ENCODE measurements around the gene CBFA2T3.

CBFA2T3 gene

GRCh38 chr16:88961011-88961410 is 16.0 kb downstream of the CBFA2T3 start:
- DNase-seq (ENCODE audit: low read depth) = no peak

GRCh38 chr16:88960516-88960915 is 16.5 kb downstream of the CBFA2T3 start:
- DNase-seq (ENCODE audit: low read depth) = no peak

GRCh38 chr16:88959022-88959421 is 18.0 kb downstream of the CBFA2T3 start:
- no peak for DNase-seq (ENCODE audit: low read depth)

- no peak for DNase-seq (ENCODE audit: low read depth)
Observed at GRCh38 chr16:88957887-88958577, 19.0 kb downstream of the CBFA2T3 start.

- no peak for DNase-seq (ENCODE audit: low read depth)
Observed at GRCh38 chr16:88957433-88957767, 19.6 kb downstream of the CBFA2T3 start.

GRCh38 chr16:88956546-88957432 is 20.2 kb downstream of the CBFA2T3 start:
- DNase-seq (ENCODE audit: low read depth) = no peak

- DNase-seq (ENCODE audit: low read depth) = no peak
Observed at GRCh38 chr16:88955906-88956305, 21.1 kb downstream of the CBFA2T3 start.

GRCh38 chr16:88953003-88953690 is 23.9 kb downstream of the CBFA2T3 start:
- DNase-seq (ENCODE audit: low read depth) = no peak

- DNase-seq (ENCODE audit: low read depth) = no peak
Observed at GRCh38 chr16:88951989-88952388, 25.0 kb downstream of the CBFA2T3 start.

DNA sequence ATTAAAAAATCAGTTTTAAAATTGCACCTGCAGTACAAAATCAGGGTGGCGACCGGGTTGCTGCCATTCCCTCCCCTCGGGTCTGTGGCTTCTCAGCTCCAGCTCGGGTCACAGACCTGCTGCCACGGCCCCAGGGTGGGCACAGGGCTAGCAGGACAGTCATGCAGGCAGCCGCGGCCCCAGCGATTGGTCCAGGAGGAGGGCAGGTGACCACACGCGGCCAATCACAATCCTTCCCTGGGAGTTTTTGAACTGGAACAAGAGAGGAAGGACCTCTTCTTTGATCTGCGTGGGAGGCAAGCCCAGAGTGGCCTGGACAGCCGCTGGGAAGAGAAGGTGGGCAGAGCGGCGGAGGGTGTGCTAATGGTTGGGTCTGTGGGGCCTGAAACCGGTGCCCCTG is 25.5 kb downstream of the CBFA2T3 start:
- no peak for DNase-seq (ENCODE audit: low read depth)

- DNase-seq (ENCODE audit: low read depth) = no peak
Observed at GRCh38 chr16:88948781-88949490, 28.1 kb downstream of the CBFA2T3 start.

- no peak for DNase-seq (ENCODE audit: low read depth)
Observed at GRCh38 chr16:88945473-88945872, 31.5 kb downstream of the CBFA2T3 start.

- no peak for DNase-seq (ENCODE audit: low read depth)
Observed at GRCh38 chr16:88943741-88944140, 33.3 kb downstream of the CBFA2T3 start.

- no peak for DNase-seq (ENCODE audit: low read depth)
Observed at GRCh38 chr16:88943131-88943664, 33.8 kb downstream of the CBFA2T3 start.

DNA sequence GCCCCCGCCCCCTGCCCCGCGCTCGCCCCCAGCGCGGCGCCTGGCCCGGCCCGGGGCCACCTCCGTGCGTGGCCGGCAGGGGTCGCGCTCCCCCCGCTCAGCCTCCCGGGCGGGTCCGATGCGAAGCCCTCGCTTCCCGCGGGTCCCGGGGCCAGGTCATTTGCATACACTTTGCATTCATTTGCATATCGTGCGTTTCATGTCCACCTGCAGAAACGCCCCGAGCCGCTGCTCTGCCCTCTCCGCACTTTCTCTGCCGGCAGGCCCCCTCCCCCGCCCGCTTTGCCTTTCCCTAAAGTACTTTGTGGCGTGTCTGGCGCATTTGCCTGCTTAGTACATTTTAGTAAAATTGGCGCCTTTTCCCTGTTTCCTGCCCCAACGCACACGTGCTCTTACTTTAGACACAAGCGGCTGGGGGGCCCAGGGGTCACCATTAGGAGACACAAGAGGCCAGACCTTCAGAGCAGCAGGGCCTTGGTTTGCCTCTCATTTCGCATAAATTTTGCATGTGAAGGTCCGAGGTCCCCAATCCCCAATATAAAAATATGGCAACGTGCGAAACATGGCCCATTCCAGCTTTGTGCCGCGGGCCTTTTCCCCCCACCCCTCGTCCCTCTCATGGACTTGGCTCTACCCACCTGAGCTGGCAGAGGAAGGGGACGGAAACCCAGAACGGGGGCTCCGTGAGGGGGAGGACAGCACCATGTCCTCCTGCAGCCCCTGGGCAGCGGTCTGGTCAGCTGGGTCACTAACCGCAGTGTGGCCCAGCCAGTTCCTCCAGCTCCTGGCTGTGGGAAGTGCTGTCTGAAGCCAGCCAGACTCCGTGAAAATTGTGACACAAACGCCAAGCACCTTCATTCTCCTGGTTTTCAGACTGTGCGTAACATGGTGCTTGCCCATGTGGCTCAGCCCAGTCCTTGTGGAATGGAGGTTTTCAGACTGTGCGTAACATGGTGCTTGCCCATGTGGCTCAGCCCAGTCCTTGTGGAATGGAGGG is 34.8 kb downstream of the CBFA2T3 start:
- DNase-seq (ENCODE audit: low read depth) = no peak

- DNase-seq (ENCODE audit: low read depth) = no peak
Observed at GRCh38 chr16:88940862-88941817, 35.9 kb downstream of the CBFA2T3 start.

DNA sequence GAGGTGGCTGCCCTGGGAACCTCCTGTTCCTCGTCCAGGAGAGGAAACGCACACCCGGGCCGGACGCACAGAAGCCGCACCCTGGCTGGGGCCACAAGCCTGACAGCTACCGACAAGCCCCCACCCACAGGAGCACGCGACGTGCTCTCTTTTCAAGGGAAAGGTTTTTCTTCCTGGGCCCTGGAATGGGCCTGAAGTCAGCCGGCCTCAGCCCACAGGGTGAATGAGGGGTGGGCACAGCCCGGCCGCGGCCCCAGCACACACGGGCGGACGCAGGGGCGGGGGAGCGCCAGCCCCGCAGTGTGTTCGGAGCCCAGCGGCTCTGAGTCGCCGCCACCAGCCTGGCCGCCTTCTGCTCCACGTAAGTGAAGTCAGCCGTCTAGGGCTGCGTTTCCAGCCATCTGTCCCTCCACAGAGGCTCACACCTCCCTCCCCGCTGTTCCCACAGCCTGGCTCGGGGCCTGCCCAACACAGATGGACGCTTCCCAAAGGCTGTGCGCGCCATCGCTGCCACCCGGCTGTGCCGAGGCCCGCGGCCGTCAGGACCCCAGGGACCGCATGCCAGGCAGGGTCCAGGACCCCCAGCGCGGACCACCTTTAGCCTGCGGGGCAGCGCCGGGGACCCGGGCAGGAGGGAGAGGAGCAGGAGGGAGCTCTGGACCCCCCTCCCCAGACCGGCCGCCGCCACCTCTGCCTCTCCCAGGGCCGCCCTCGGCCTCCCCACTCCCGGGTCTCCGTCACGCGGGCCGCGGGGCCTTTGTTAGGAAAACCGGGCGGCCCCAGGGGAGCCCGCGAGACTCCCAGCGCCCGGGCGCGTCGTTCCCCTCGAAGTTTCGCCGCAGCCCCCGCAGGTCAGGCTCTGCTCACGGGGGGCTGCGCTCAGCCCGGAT is 36.8 kb downstream of the CBFA2T3 start:
- no peak for DNase-seq (ENCODE audit: low read depth)

GRCh38 chr16:88939245-88939971 is 37.6 kb downstream of the CBFA2T3 start:
- no peak for DNase-seq (ENCODE audit: low read depth)

Measured in stimulated activated CD4-positive, alpha-beta T cell treated with anti-CD3 and anti-CD28 coated beads, Interleukin-2, amount 100 ng/mL, for 4 hours (primary cell).